Endothelial cell of umbilical vein (primary cell): ENCODE results near the gene S100A9. TPM values are rescaled to one million over a fixed set of nuclear protein-coding genes. Genes with fewer than 3 reads are reported as not detected.

Experiments used
- BruUV-seq: library from RNA; stranded (reverse); fragments of 400-500 nt; replicated peaks from 2 replicates; lab custom pipeline; 2021; lab: Mats Ljungman, UMichigan
- CTCF ChIA-PET: fragments of 300-600, 350-600 bp; sonication (Branson Sonifier 250); formaldehyde crosslinking; loops from one replicate; lab custom pipeline; 2021; ENCODE audit warnings: antibody characterized with exemption, inconsistent platforms; lab: Charles Lee
- POLR2A ChIA-PET: fragments of 300-600, 350-600 bp; sonication (Branson Sonifier 250); formaldehyde crosslinking; loops from one replicate; lab custom pipeline; 2021; ENCODE audit warnings: antibody characterized with exemption, inconsistent platforms; lab: Charles Lee
- DNase-seq: peaks from one replicate; pipeline ENCODE4 v3.0.0-alpha.2; 2011; ENCODE audit warnings: low read depth, low spot score
- FAIRE-seq: peaks from 2 replicates; lab custom pipeline; 2011; peaks lifted over from hg19 to GRCh38; lab: Jason Lieb, UNC
- H2AFZ ChIP-seq: 2 replicates; pipeline ENCODE4 v1.6.0; 2012; ENCODE audit warnings: low read depth, low read length, control low read depth, inconsistent platforms
- H3K27ac ChIP-seq: 2 replicates; pipeline ENCODE4 v1.5.1; 2011; ENCODE audit warnings: low read depth, mild to moderate bottlenecking, control low read depth, low read length, moderate library complexity; ENCODE audit not compliant: insufficient read depth
- H3K27me3 ChIP-seq, 2 experiments: 2 replicates each; pipeline versions ENCODE4 v1.6.0 to v1.6.1; 2011; ENCODE audit warnings: low read length in 2 of 2, mixed read lengths in 1 of 2; ENCODE audit not compliant: control insufficient read depth in 2 of 2, insufficient read depth in 2 of 2
- H3K36me3 ChIP-seq, 2 experiments: 2 replicates in 1 of 2; 3 replicates in 1 of 2; pipeline ENCODE4 v1.5.1; 2011; ENCODE audit warnings: low read length in 2 of 2, mild to moderate bottlenecking in 1 of 2, moderate library complexity in 1 of 2; ENCODE audit not compliant: control insufficient read depth in 2 of 2, insufficient read depth in 2 of 2; ENCODE audit errors: extremely low read depth in 1 of 2
- H3K4me1 ChIP-seq: 3 replicates; pipeline ENCODE4 v1.5.1; 2011; ENCODE audit warnings: mild to moderate bottlenecking, low read length; ENCODE audit not compliant: control insufficient read depth, insufficient read depth; ENCODE audit errors: extremely low read depth
- H3K4me2 ChIP-seq: 2 replicates; pipeline ENCODE4 v1.6.1; 2011; ENCODE audit warnings: low read length, control low read depth, mixed read lengths; ENCODE audit not compliant: insufficient read depth
- H3K4me3 ChIP-seq, 3 experiments: fragments of 200-600 bp in 1 of 3; sonication (generic), shearing (Covaris generic) in 1 of 3; replicated peaks in 1 of 3; 2 replicates each; pipeline ENCODE4 v1.5.1; 2011 to 2016; ENCODE audit warnings: control low read depth in 3 of 3, low read length in 3 of 3, mild to moderate bottlenecking in 2 of 3, inconsistent platforms in 1 of 3, low read depth in 1 of 3, moderate library complexity in 1 of 3; ENCODE audit not compliant: insufficient read depth in 1 of 3
- H3K79me2 ChIP-seq: 2 replicates; pipeline ENCODE4 v1.6.0; 2012; ENCODE audit warnings: low read length, inconsistent platforms; ENCODE audit not compliant: control insufficient read depth, insufficient read depth
- H3K9ac ChIP-seq: replicated peaks from 2 replicates; pipeline ENCODE3; 2011; ENCODE audit warnings: low read length, control low read depth; ENCODE audit not compliant: insufficient read depth; ENCODE audit errors: extremely low read depth
- H3K9me1 ChIP-seq: replicated peaks from 3 replicates; pipeline ENCODE4 v1.6.0; 2011; ENCODE audit warnings: mild to moderate bottlenecking, low read length; ENCODE audit not compliant: control insufficient read depth, insufficient read depth; ENCODE audit errors: extremely low read depth
- H3K9me3 ChIP-seq: replicated peaks from 2 replicates; pipeline ENCODE4 v1.5.1; 2012; ENCODE audit warnings: low read length, inconsistent platforms; ENCODE audit not compliant: control insufficient read depth, insufficient read depth
- H4K20me1 ChIP-seq: replicated peaks from 2 replicates; pipeline ENCODE3; 2011; ENCODE audit warnings: mild to moderate bottlenecking, low read length; ENCODE audit not compliant: control insufficient read depth, insufficient read depth; ENCODE audit errors: extremely low read depth
- EZH2 ChIP-seq: IDR thresholded peaks from 2 replicates; pipeline ENCODE4 v1.6.1; 2012; ENCODE audit warnings: borderline replicate concordance, low read depth, mild to moderate bottlenecking, moderate library complexity, low read length, inconsistent platforms; ENCODE audit not compliant: severe bottlenecking
- FOS ChIP-seq: IDR thresholded peaks from 2 replicates; pipeline ENCODE4 v1.6.1; 2011; ENCODE audit warnings: mild to moderate bottlenecking, low read length, moderate library complexity, borderline replicate concordance; ENCODE audit not compliant: insufficient read depth
- GATA2 ChIP-seq: IDR thresholded peaks from 2 replicates; pipeline ENCODE4 v1.7.0; 2011; ENCODE audit warnings: low read depth, mild to moderate bottlenecking, moderate library complexity, mixed read lengths, low read length; ENCODE audit not compliant: insufficient read length, insufficient read depth
- JUN ChIP-seq: IDR thresholded peaks from 2 replicates; pipeline ENCODE4 v1.6.1; 2011; ENCODE audit warnings: borderline replicate concordance, low read depth; ENCODE audit not compliant: insufficient read length, insufficient read depth
- MYC ChIP-seq: IDR thresholded peaks from one replicate; pipeline ENCODE4 v1.6.1; 2011; ENCODE audit warnings: mild to moderate bottlenecking, low read depth, low read length
- POLR2A ChIP-seq: IDR thresholded peaks from 2 replicates; pipeline ENCODE4 v1.6.1; 2012; ENCODE audit warnings: low read depth, mild to moderate bottlenecking, control low read depth, low read length
- POLR2AphosphoS5 ChIP-seq: IDR thresholded peaks from 2 replicates; pipeline ENCODE4 v1.6.1; 2012; ENCODE audit warnings: low read depth, mild to moderate bottlenecking, control low read depth, low read length, moderate library complexity; ENCODE audit not compliant: insufficient read depth
- dilution Hi-C: fragments of 300-500 bp; cut with MboI; formaldehyde crosslinking; loops from one replicate; pipeline ENCODE4 v1.15.0; 2019; ENCODE audit warnings: low sequenced_read_pairs; ENCODE audit not compliant: extremely low pct_ligation_motif_present
- intact Hi-C: fragments of 100-400 bp; cut with micrococcal nuclease; formaldehyde crosslinking; loops from one replicate; pipeline ENCODE4 v1.10.0; 2022
- polyA plus RNA-seq, 4 experiments: library from polyadenylated mRNA; depleted of rRNA in 3 of 4; stranded (reverse) in 3 of 4; unstranded in 1 of 4; fragments of >200 nt; gene quantifications; 2 replicates each; pipeline versions ENCODE4 v1.2.1 to v1.2.3, GENCODE V29; 2011 to 2012; ENCODE audit warnings: missing spikeins in 1 of 4
- total RNA-seq: library from RNA; stranded (reverse); gene quantifications from 2 replicates; pipeline ENCODE4 v1.2.3, GENCODE V29; 2021
- TF ChIP-seq, protein P1 (sequence below): IDR thresholded peaks from 2 replicates; pipeline ENCODE4 v1.6.1; 2011; ENCODE audit not compliant: insufficient read depth, insufficient read length
- TF ChIP-seq, protein P2 (sequence below), 2 donors: IDR thresholded peaks; 1 replicate in 1 of 2; 2 replicates in 1 of 2; pipeline ENCODE4 v1.5.1; 2011; ENCODE audit warnings: low read length in 2 of 2, mild to moderate bottlenecking in 2 of 2, moderate library complexity in 2 of 2, control low read depth in 1 of 2, inconsistent platforms in 1 of 2, low read depth in 1 of 2; ENCODE audit not compliant: insufficient read depth in 1 of 2; ENCODE audit errors: extremely low read depth in 1 of 2

The S100A9 gene
- total and polyA plus RNA-seq, 2 donors (not counting 3 experiments of a cell fraction or from before 2014, with no cell fraction given) = not detected

DNA sequence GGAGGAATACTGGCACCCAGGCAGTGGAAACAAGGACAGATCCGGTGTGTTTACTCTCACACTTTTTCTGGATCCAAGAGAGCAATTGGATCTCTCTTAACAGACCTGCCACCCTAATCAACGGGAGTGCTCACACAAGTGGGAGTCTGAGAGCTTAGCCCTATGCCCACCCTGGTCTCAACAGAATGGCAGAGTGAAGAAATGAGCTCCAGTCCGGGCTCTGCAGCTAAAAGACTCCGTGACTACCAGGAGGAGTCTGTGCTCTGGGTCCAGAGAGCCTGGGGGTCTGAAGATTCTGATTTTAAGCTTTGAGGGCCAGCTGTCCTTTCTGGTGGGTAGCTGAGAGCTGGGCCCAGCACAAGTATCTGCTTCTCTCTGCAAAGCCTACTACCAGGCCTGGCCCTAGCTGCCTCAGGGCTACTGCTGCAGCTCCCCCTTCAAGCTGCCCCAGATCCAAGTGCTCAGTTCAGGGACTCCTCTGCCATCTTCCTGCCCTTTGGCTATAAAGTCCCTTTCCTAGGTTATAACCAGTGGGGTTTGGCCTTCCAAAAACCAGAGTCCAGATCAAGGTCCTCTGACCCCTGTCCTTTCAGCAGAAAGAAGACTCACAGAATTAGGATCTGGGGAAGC lies 3.9 kb downstream of the S100A9 start:
- Histone ChIP-seq H3K36me3 (no peaks in the 10 kb centered on the region), H3K9me1 (no peaks in the 10 kb centered on the region), H4K20me1 (no peaks in the 10 kb centered on the region), H3K27me3 (no peaks in the 10 kb centered on the region), H3K4me2 (no peak overlapping the region), H3K9me3 (no peaks in the 10 kb centered on the region), H3K27ac (no peak overlapping the region), H3K79me2 (no peaks in the 10 kb centered on the region), H2AFZ (no peak overlapping the region), H3K4me1 (no peaks in the 10 kb centered on the region), H3K4me3 (no peak overlapping the region), H3K9ac (no peak overlapping the region)
- dilution Hi-C loops = no loop called here
- DNase-seq (no peak), FAIRE-seq (no peak)
- CTCF ChIA-PET = interaction anchor here (1.2 to 1.7 kb wide), 2 partner anchors 9 to 134 kb away, joined by 3 to 8 read pairs; no protein-coding TSS in a partner anchor
- no TSS peak for BruUV-seq
- POLR2A ChIA-PET = no interaction called here
- TF ChIP-seq, protein P1, sequence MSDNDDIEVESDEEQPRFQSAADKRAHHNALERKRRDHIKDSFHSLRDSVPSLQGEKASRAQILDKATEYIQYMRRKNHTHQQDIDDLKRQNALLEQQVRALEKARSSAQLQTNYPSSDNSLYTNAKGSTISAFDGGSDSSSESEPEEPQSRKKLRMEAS = no peak
- TF ChIP-seq MYC = no peak
- no peak for TF ChIP-seq POLR2AphosphoS5
- TF ChIP-seq JUN = no peak
- no peak for TF ChIP-seq POLR2A
- TF ChIP-seq FOS = no peak
- TF ChIP-seq GATA2 = no peak
- TF ChIP-seq, protein P2, sequence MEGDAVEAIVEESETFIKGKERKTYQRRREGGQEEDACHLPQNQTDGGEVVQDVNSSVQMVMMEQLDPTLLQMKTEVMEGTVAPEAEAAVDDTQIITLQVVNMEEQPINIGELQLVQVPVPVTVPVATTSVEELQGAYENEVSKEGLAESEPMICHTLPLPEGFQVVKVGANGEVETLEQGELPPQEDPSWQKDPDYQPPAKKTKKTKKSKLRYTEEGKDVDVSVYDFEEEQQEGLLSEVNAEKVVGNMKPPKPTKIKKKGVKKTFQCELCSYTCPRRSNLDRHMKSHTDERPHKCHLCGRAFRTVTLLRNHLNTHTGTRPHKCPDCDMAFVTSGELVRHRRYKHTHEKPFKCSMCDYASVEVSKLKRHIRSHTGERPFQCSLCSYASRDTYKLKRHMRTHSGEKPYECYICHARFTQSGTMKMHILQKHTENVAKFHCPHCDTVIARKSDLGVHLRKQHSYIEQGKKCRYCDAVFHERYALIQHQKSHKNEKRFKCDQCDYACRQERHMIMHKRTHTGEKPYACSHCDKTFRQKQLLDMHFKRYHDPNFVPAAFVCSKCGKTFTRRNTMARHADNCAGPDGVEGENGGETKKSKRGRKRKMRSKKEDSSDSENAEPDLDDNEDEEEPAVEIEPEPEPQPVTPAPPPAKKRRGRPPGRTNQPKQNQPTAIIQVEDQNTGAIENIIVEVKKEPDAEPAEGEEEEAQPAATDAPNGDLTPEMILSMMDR (IDR thresholded peaks at IDR 0.05; ENCODE audit: extremely low read depth in 1 of 2, insufficient read depth in 1 of 2, low read depth in 1 of 2, low read length in 2 of 2) = no peak
- no peak for TF ChIP-seq EZH2
- intact Hi-C loops = no loop called here
